HTR-8/SVneo (cell line): ENCODE results near the gene CMTM8.

Source experiments
- DNase-seq: peaks from one replicate; pipeline ENCODE4 v3.0.0; 2011; ENCODE audit warnings: low spot score, mixed read lengths; ENCODE audit not compliant: insufficient read length
- FAIRE-seq: peaks from 2 replicates; lab custom pipeline; 2011; peaks lifted over from hg19 to GRCh38; lab: Jason Lieb, UNC

The CMTM8 gene

DNA sequence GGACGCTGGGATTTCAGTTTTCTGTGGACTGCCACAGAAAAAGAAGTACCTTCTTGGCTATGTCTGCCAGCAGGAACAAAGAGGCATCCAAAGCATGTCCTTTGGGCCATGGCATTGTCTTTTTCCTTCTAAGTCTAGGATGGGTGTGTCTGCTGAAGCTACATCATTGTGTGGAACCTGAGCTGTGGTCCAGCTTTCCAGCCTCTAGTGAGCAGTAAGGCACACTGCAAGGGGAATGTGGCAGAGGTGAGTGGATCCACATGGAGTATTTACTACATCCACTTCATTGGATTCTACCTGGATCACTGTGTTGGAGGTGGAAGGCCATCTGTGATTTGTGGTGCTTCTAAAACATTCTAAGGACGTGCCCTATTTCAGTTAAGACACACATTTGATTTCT is 23.7 kb downstream of the CMTM8 start:
- FAIRE-seq = no peak

GRCh38 chr3:32274306-32274705 is 35.8 kb downstream of the CMTM8 start:
- no peak for DNase-seq
- no peak for FAIRE-seq

More for the DNA sequence above, 23.7 kb downstream of the CMTM8 start:
- no peak for DNase-seq

DNA sequence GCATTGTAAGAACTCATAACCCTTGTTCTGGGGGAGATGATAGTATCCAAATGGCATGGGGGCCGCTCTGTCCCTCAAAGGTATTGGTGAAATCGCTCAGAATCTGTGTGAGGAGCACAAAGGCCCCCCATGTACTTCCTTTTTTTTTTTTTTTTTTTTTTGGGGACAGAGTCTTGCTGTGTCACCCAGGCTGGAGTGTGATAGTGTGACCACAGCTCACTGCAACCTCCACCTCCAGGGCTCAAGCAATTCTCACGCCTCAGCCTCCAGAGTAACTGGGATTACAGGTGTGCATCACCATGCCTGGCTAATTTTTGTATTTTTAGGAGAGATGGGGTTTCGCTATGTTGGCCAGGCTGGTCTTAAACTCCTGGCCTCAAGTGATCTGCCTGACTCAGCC is 37.0 kb downstream of the CMTM8 start:
- DNase-seq (no peak), FAIRE-seq (no peak)

- FAIRE-seq (no peak), DNase-seq (no peak)
Observed at GRCh38 chr3:32276279-32276841, 37.9 kb downstream of the CMTM8 start.

DNA sequence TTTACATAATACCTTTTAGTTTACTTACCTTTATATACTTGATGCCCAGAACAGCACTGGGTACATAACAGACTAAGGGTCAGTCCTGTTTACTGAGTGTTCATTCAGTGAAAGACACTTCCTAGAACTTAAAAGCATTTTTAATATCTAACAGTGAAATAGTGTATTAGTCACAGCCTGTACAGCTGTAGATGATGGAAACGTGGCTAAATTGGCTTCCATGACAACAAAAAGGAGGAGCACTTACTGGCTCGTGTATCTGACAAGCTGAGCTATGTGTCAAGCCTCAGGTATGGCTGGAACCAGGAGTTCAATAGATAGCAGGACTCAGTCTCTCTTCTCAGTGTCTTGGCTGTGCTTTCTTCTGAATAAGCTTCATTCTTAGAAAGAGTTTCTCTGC is 40.2 kb downstream of the CMTM8 start:
- DNase-seq (no peak), FAIRE-seq (no peak)

DNA sequence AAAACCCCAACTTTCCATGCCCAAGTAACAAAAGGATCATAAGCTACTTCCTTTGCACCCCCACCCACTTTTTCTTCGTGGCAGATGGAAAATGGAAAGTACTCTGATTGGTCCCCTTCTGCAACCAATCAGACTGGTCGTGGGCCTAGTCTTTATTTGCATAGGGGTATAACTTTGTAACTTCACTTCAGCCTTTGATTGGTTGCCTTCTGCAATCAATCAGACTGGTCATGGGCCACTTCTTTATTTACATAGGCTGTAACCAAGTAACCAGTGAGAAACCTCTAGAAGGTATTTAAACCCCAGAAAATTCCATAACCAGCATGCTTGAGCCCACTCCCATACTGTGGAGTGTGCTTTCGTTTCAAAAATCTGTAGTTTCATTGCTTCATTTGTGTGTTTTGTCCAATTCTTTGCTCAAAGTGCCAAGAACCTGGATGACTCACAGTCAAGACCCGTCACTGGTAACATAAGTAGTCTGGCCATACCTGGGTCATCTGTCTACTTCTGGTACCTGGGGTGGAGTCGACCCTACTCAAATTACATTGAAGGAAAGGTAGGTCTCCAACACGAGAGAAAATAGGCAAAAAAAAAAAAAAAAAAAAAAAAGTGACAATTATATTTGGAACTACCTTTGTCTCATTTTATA is 41.9 kb downstream of the CMTM8 start:
- DNase-seq (no peak), FAIRE-seq (no peak)

DNA sequence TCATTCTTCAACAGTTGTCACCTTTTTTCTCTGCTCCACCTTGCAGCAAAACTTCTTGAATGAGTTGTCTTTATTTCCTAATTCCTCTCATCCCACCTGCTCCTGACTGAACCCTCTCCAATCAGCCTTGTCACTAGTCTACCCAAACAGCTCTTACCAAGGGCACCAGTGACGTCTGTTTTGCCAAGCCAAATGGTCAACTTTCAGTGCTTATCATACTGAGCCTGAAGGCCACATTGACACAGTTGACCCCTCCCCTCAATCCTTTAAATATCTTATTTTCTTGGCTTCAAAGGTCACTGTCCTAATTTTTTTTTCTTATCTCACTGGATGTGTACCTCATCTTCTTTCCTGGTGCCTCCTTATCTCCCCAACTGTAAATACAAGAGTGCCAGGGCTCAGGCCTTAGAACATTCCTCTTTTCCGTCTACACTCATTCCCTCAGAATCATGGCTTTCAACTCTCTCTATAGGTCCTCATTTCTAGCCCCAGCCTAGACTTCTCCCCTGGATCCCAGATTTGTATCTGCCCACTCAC is 43.2 kb downstream of the CMTM8 start:
- FAIRE-seq (no peak), DNase-seq (no peak)

DNA sequence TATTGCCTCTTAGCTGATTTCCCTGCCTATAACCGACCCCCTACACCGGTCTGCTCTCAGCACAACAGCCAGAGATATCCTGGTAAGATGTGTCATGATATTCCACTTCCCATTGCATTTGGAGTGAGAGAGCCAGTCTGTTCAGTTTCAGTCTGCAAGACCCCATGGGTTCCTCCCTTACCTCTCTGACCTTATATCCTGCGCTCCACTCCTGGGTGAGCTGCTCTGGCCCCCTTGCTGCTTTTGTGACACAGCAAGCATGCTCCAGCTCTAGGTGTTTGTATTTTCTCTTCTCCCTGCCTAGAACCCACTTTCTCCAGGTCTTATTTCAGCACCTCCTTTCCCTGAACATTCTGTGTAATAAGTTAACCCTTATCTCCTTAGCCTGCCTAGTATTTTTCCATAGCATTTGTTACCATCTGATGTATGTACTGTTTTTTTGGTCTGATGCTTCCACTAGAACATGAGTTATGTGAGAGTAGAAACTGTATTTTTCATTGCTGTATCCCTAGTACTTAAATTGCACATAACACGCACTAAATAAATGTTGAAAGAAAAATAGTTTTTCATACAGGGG is 44.2 kb downstream of the CMTM8 start:
- DNase-seq (no peak), FAIRE-seq (no peak)

DNA sequence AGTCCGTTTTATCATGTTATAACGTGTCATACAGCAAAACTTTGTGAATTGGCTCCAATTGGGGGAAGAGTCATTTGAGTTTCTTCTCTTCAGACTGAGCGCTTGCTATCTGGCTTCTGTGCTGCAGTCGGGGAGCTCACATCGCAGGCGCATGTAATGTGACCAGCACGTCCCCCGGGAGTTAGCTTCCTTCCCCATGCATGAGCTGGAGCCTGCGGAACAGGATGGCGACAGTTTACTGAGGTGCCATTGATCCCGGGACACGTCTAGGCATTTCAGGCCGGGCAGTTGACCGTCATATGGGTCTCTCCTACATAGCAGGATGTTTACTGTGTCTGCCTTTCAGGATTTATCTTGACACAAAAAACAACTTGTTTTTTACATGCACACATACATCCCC is 44.8 kb downstream of the CMTM8 start:
- no peak for DNase-seq
- FAIRE-seq = no peak

DNA sequence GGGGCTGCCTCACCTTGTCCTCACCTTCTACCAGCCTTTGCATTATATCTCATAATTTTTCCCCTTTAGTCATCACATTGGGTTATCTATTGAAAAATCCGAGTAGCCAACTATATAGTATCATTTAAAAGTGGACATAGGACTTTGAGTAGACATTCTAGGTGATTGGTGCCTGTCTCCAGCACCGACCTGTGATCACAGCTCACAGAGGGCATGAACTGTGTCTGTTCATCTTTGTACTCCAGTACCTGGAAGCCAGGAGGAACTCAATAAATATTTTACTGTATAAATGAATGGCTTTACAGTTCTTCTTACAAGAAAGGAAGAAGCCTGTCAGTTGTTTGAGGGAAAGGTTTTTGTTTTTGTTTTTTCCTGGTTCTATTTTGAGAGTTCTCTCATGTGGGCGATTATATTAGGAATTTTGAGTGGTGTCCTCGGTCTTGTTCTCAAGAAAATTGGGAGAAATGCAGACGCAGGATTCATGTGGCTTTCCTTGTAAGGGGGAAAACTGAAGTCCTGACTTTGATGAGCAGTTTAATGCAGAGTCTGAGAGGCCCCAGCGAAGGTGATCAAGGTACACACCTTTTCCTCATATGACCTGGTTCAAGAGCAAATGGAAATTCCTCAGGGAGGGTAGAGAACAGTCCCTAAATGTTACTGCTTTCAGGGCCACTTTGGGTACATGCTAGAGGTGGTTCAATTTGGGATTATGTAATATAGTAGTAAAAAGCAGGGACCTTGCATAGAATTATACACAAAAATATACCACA is 46.1 kb downstream of the CMTM8 start:
- FAIRE-seq (no peak), DNase-seq (no peak)

DNA sequence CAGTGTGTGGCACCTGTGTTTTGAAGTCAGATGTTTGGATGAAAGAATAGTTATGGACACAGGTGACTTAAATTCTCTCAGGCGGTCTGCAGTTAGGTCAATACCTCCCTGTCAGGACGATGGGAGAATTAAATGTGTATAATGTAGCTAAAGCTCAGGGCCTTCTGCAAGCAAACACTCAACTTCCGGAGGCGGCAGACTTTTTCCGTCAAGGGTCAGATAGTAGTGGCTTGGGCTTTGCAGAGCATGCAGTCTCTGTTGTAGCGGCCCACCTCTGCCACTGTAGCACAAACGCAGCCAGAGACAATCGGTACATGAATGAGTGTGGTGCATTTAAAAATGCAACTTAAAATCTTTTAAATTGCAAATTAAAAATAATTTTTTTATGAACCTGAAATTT is 47.4 kb downstream of the CMTM8 start:
- FAIRE-seq = no peak
- no peak for DNase-seq

GRCh38 chr3:32288819-32289218 is 50.3 kb downstream of the CMTM8 start:
- FAIRE-seq = no peak
- no peak for DNase-seq

DNA sequence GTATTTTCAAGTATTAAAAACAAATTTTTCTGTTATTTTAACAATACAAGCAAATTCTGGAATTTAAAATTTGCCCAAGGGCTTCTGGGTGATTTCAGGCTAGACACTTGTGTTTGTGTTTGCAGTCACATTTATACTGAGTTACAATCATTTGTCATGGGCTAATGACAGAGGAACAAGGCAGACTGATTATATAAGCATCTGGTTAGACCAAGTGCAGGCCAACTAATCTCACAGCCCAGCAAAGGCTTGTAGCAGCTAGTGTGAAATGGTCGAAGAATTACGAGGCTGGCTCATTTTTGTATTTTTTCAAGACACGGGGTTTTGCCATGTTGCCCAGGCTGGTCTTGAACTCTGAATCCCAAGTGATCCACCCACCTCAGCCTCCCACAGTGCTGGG is 52.1 kb downstream of the CMTM8 start:
- DNase-seq (no peak), FAIRE-seq (no peak)

- no peak for FAIRE-seq
- DNase-seq = no peak
Observed at GRCh38 chr3:32292085-32292796, 53.8 kb downstream of the CMTM8 start.

DNA sequence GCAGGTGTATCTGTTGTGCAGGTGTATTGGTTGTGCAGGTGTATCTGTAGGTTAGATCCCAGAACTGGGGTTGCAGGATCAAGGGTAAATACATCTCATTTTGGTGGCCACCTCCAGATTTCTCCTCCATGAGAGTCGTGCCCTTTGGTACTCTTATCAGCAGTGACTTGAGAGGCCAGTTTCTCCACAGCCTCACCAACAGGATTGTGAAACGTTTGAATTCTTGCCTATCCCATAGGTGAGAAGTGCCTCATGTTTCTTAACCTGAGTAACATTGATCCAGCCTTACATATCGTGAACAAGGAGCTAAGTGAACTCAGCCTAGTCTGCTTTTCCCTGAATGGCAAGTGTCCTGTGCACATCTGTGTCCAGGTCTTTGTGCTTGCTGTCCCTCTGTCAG is 55.4 kb downstream of the CMTM8 start:
- FAIRE-seq (no peak), DNase-seq (no peak)

DNA sequence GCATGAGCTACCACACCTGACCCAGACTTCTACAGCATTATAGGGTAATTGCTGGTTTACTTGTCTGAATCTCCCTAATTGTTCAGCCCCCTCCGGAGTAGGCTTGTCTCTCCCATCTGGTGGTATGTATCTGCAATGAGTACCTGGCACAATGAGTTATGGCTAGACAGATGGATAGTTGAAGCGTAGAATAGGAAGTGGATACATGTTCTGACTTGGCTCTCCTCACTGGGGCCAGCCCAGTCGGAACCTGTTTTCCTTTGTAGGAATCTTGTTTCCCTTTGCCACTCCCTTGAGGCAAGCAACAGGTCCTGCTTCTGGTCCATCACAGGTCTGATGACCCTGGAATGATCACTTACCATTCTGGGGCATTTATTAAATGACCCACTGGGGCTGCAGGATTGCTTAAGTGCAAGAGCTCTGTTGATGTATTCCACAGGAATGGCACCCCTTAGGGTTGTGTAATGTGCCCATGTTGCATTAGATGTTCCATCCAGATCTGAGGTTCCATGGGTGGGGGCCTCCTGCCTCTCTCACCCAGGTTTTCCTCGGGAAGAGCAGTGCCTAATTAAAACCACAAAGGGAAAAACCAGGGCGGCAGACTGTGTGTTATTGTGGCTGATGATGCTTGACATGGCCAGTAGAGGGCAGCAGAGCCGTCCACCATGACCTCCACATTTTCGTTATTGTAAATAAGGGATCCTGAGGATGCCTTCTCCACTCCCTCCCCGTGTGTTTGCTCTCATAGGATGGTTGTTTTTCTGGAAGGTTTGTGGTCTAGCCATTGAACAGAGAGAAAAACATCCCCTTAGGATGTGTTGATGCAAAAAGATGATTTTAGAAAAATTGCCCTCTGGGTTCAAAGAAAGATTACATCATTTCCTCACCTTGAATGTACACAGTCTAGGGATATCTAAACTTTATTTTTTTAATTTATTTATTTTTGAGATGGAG is 58.0 kb downstream of the CMTM8 start:
- no peak for FAIRE-seq
- DNase-seq = peak; percentile 78

DNA sequence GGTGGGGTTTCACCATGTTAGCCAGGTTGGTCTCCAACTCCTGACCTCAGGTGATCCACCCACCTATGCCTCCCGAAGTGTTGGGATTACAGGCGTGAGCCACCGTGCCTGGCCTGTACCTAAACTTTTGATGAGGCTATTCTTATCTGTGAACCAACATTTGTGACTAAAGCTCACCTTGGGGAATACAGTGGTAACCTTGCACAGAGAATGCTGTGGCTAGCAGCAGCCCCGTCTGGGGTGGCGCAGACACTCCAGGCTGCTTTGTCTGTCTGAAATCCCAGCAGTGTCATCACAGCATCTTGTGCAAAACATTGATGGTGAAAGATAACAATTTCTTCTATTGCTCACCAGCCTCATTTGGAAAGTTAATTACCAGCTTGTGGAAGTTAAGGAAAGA is 58.9 kb downstream of the CMTM8 start:
- no peak for DNase-seq
- no peak for FAIRE-seq

DNA sequence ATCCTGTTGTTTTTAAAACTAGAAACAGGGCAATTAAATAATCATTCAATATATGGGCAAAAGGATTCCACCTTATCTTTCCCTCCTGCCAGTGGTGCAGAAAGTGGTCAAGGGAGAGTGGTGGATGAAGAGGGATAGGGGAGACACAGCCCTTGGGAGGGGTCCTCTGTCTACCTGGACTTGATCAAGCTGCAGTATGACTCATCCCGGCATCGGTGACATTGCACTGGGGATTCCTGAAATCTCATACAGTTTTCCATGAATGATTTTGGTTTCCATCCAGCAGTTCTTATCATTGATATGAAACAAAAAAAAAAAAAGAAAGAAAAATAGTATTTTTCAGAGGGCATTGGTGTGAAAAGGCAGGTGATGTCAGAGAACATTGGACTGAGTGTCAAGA is 62.9 kb downstream of the CMTM8 start:
- no peak for DNase-seq
- no peak for FAIRE-seq

DNA sequence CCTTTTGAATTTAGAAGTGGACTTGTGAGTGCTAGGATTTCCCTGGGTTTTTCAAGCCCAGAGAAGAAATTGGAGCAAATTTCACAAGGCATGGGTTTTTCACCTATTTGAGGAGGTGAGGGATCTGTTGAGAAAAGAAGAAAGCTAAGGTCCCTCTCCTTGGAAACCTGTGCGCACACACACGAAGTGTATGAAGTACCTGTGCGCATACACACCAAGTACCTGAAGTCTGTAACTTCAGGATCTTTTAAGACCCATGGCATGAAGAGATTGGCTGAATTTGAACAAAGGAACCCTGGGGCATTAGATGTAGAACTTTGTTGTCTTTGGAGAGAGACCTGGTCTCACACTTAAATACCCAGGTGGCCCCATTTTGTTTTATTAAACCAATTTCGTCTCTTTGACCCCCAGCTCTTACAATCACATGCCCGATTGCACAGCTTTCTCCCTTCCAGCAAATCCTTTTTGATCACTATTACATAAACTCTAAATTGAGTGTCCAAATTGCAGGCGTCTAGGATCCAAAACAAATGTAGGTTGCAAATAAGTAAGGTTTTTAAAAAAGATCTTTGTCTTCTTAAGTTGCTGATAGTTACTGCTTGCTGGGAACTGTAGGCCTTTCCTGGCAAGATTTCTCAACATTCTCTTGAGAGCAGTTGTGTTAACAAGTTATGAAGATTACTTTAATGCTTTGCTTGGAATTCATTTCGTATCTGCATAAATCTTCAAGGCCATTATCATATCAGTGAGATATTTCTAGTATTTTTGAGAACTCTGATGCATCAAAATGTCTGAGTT is 64.3 kb downstream of the CMTM8 start:
- FAIRE-seq (no peak), DNase-seq (no peak)
